ENCODE data around the gene TUBG1.

TUBG1 gene

DNA sequence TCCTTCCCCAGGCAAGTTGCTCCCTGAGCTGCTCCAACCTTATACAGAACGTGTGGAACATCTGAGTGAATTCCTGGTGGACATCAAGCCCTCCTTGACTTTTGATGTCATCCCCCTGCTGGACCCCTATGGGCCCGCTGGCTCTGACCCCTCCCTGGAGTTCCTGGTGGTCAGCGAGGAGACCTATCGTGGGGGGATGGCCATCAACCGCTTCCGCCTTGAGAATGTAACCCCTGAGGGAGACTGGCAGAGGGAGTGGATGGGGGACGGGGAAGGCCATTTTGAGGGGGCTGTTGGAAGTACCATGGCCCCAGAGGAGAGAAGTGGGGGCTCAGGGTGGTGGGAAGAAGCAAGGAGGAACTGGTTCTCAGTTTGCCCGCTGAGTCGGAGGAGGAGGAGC lies 45.5 kb upstream of the TUBG1 start:
- H3K4me3 ChIP-seq (replicated peaks; ENCODE audit: low read depth, low read length): peak overlapping the region; percentile 99
- no peak for DNase-seq (ENCODE audit: extremely low read depth, low read depth)
- TF ChIP-seq, protein P1, sequence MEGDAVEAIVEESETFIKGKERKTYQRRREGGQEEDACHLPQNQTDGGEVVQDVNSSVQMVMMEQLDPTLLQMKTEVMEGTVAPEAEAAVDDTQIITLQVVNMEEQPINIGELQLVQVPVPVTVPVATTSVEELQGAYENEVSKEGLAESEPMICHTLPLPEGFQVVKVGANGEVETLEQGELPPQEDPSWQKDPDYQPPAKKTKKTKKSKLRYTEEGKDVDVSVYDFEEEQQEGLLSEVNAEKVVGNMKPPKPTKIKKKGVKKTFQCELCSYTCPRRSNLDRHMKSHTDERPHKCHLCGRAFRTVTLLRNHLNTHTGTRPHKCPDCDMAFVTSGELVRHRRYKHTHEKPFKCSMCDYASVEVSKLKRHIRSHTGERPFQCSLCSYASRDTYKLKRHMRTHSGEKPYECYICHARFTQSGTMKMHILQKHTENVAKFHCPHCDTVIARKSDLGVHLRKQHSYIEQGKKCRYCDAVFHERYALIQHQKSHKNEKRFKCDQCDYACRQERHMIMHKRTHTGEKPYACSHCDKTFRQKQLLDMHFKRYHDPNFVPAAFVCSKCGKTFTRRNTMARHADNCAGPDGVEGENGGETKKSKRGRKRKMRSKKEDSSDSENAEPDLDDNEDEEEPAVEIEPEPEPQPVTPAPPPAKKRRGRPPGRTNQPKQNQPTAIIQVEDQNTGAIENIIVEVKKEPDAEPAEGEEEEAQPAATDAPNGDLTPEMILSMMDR (IDR thresholded peaks at IDR 0.05; ENCODE audit: low read depth, low read length, missing control alignments): no peak

DNA sequence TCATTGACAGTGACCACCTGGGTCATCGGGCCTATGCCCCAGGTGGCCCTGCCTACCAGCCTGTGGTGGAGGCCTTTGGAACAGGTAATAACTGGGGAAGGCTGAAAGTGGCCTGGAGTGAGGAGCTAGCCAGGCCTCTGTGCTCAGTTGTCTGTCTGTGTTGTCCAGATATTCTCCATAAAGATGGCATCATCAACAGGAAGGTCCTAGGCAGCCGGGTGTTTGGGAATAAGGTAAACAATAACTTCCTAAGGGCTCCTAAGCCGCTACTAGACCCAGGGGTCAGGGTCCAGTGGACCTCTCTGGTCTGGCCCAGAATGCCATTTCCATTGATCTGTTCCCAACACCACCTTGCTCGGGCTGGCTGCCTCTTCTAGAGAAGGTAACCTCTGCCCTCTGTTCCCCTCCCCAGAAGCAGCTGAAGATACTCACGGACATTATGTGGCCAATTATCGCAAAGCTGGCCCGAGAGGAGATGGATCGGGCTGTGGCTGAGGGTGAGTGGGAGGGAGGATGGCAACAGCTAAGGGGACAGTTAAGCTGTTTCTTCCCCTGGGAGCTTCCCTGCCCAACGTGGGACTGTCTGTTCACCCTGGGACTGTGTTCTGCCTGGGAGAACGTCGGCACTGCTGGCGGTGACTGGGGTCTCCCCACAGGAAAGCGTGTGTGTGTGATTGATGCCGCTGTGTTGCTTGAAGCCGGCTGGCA lies 44.5 kb upstream of the TUBG1 start:
- TF ChIP-seq, protein P1 (IDR thresholded peaks at IDR 0.05; ENCODE audit: low read depth, low read length, missing control alignments): no peak
- DNase-seq (ENCODE audit: extremely low read depth, low read depth): no peak
- no peak overlapping the region for H3K4me3 ChIP-seq (replicated peaks; ENCODE audit: low read depth, low read length)

- no peak overlapping the region for H3K4me3 ChIP-seq (replicated peaks; ENCODE audit: low read depth, low read length)
- TF ChIP-seq, protein P1 (IDR thresholded peaks at IDR 0.05; ENCODE audit: low read depth, low read length, missing control alignments): no peak
- DNase-seq (ENCODE audit: extremely low read depth, low read depth): no peak
Observed at GRCh38 chr17:42565523-42566214, 43.8 kb upstream of the TUBG1 start.

DNA sequence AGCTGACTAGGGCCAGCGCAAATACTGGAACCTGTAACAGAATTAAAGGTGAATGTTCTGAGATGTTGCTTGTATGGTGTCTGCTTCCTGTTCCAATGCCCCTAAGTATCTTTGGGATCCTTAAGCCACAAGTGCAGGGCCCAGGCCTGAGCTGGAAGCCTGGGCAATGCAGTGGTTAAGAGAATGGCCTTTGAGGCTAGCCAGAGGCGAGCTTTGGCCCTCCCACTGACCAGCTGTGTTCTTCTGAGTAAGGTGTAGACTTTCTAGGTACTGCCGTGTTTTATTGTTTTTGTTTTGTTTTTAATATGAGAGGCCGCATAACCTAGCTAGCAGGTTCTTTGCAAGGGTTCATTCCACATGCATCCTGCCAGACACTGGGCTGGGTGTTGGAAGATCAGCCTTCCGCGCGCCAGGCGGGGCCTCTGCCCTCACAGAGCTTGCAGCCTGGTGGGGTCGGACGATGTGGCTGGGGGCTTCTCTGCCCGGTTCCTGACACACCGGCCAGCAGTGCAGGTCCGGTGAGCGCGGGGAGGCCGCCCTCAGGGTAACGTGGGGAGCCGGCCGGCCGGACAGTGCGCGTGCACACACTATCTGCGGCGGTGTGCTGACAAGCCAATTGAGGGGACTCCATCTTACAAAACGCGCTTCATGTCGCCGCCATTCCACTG lies 43.1 kb upstream of the TUBG1 start:
- no peak for DNase-seq (ENCODE audit: extremely low read depth, low read depth)
- H3K4me3 ChIP-seq (replicated peaks; ENCODE audit: low read depth, low read length): peak overlapping the region; percentile 80
- TF ChIP-seq, protein P1 (IDR thresholded peaks at IDR 0.05; ENCODE audit: low read depth, low read length, missing control alignments): no peak

- peak; percentile 61 for DNase-seq (ENCODE audit: extremely low read depth, low read depth)
- H3K4me3 ChIP-seq (replicated peaks; ENCODE audit: low read depth, low read length): peak within 1 kb of the TSS; percentile 80
- TF ChIP-seq, protein P1 (IDR thresholded peaks at IDR 0.05; ENCODE audit: low read depth, low read length, missing control alignments): no peak
Observed at GRCh38 chr17:42566883-42567573, 42.5 kb upstream of the TUBG1 start, which contains the start of gene MLX. Gene MLX (plus strand): TSS chr17:42567100. CDS start chr17:42567125, 25 bp downstream.

DNA sequence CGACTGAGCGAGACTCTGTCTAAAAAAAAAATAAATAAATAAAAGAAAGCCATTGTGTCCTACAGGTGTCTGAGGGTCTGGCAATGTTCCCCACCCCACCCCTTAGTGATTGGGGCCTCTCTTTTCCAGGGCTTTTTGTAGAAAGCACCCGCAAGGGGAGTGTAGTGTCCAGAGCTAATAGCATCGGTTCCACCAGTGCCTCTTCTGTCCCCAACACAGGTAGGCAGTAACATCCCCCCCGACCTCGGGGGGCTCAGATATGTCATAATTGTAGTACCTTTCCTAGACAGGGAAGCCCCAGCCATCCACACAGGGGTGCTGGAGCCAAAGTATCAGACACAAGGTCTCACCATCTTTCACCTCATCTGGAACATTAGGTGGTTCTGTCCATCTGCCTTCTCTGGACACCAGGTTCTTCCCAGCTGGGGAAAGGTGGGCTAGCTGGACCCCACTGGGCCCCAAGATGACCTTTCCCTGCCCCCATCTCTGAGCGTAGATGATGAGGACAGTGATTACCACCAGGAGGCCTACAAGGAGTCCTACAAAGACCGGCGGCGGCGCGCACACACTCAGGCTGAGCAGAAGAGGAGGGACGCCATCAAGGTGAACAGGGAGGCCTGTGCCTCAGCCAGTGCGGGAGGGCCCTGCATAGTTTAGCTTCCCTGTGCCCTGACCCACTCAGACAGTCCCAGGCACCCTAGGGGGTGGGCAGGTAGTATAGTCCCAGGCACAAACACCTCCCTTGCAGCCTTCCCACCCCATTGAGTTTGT lies 41.0 kb upstream of the TUBG1 start:
- H3K4me3 ChIP-seq (replicated peaks; ENCODE audit: low read depth, low read length): peak overlapping the region; percentile 80; the same call in 1 of the 2 replicates
- TF ChIP-seq, protein P1 (IDR thresholded peaks at IDR 0.05; ENCODE audit: low read depth, low read length, missing control alignments): no peak
- DNase-seq (ENCODE audit: extremely low read depth, low read depth): no peak
